Activated naive CD8-positive, alpha-beta T cell treated with anti-CD3 and anti-CD28 coated beads, Interleukin-2, amount 10 ng/mL, durations not matched to agents 7 days and 5 days (primary cell): ENCODE data around the gene HOXA5. TPM values are rescaled to one million over a fixed set of nuclear protein-coding genes. Genes with fewer than 3 reads are reported as not detected.

Experiments used
- microRNA-seq: library from miRNA; unstranded; fragments of <30 nt; microRNA quantifications from one replicate; pipeline ENCODE4 v1.2.0, GENCODE V29; 2022
- total RNA-seq, 2 experiments: library from RNA; stranded (reverse); gene quantifications; one replicate each; pipeline ENCODE4 v1.2.3, GENCODE V29; 2021

The HOXA5 gene
- total RNA-seq, 2 experiments from 2014 or later: not detected

Small RNA genes lying within 50 kb of the gene (microRNA-seq; reads per million reads assigned to microRNA genes)
- 5.6 reads per million for gene MIR196B

Other genes starting within 250 kb of the HOXA5 start
- gene HOXA1, start 47.7 kb downstream of the HOXA5 start, total RNA-seq: 1 to 10 TPM in 1 of 2 experiments, under 1 TPM in 1; 0.72 to 1.0 TPM
- not detected for gene HOXA2, start 41.0 kb downstream of the HOXA5 start, total RNA-seq
- gene HOXA4, start 12.9 kb downstream of the HOXA5 start, total RNA-seq: under 1 TPM; 0.17 to 0.53 TPM
- not detected for gene HOXA6, start 4.1 kb upstream of the HOXA5 start, total RNA-seq
- gene HOXA3, start 8.9 kb upstream of the HOXA5 start, total RNA-seq: not detected
- not detected for gene HOXA7, start 13.0 kb upstream of the HOXA5 start, total RNA-seq
- gene HOXA9, start 21.9 kb upstream of the HOXA5 start, total RNA-seq: not detected
- gene HOXA10, start 30.6 kb upstream of the HOXA5 start, total RNA-seq: not detected
- gene HOXA11, start 41.6 kb upstream of the HOXA5 start, total RNA-seq: not detected
- gene HOXA13, start 56.4 kb upstream of the HOXA5 start, total RNA-seq: not detected
- gene EVX1, start 99.1 kb upstream of the HOXA5 start, total RNA-seq: not detected